HS-5 (cell line): ENCODE results near the gene CAMKK1.
"Not testable (repeated sequence)": the region's sequence is repeated elsewhere in the genome, so short reads cannot be mapped to it uniquely, and the experiment has no call there.

ENCODE experiments used
- DNase-seq: peaks from one replicate; pipeline ENCODE4 v3.0.0-alpha.2; 2012; ENCODE audit warnings: low read depth

CAMKK1 gene

GRCh38 chr17:3879186-3879585, 13.7 kb downstream of the CAMKK1 start:
- no peak for DNase-seq

- DNase-seq = no peak
These were observed 15.6 kb downstream of the CAMKK1 start for GRCh38 chr17:3877220-3877619.

GRCh38 chr17:3875317-3875716, 17.5 kb downstream of the CAMKK1 start:
- no peak for DNase-seq

DNA sequence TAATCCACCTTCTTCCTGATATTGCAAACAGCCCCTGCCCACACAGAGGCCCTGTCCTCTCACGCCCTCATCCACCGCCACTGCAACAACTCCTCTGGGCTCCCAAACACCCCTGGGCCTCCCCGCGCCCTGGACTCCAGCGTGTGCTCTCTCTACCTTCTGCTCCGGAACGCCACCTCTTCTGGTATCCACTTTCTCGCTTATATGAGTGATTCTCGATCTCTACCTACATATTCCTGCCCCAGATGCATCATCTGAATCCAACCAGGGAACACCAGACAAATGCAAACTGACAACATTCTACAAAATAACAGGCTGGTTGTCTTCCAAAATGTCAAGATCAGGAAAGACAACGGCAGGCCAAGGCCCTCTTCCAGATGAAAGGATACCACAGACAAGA, 19.0 kb downstream of the CAMKK1 start:
- DNase-seq = no peak

- no peak for DNase-seq
These were observed 22.0 kb downstream of the CAMKK1 start for GRCh38 chr17:3870871-3871306.

GRCh38 chr17:3867606-3868005, 25.2 kb downstream of the CAMKK1 start:
- no peak for DNase-seq

- DNase-seq = no peak
These were observed 25.7 kb downstream of the CAMKK1 start for GRCh38 chr17:3867106-3867505.

- DNase-seq = no peak
These were observed 26.6 kb downstream of the CAMKK1 start for GRCh38 chr17:3866276-3866675.

DNA sequence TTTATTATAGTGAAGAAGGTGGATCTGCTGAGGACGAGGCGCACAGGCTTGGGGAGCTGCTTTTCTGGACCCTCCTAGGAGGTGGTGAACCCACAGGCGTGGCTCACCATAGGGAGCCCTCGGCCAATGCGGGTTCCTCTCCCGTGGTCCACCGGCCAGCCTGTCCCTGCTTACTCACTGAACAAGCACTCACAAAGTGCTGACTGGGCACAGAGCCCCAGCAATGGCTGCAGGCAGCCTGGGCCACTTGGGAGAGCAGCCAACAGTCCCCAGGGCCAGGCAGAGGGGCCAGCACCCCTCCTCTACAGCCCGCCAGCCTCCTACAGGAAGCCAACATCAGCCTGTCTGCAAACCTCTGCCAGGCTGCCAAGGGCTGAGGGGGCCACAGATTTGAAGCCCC, 27.7 kb downstream of the CAMKK1 start:
- no peak for DNase-seq

- DNase-seq = no peak
These were observed 28.3 kb downstream of the CAMKK1 start for GRCh38 chr17:3864534-3864933.

GRCh38 chr17:3861761-3862681, 30.8 kb downstream of the CAMKK1 start:
- no peak for DNase-seq

DNA sequence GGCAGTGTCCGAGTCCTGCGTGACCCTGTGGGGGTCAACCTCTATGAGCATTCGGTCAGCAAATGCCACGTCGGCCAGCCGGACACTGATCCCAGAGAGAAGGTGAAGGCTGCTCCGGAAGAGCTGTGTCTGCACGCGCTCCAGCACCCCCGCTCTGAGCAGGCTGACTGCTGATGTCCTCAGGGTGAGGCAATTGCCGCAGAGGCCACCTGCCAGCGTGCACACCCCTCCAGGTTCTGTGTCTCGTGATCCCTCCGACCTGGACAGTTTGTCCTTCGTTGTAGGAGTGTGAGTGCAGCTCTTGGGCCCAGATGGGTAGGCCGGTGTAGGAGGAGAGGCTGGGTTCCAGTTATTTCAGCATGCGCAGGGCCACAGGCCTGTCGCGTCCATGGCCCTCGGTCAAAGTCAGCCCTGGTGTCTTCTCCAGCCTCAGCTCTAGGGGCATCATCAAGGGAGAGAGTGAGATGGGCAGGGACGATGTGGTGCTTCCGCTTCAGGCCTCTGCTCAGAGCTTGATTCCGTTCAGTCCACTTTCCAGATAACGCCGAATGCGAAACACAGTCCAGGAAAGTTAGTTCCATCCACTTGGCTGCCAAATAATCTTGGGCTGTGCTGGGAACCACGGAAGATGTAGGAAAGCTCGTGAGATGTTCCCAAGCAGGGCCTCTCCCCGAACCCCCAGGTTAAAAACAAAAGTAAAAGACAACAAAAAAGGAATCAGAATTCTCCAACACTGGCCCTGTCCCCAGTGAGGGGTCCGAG, 31.7 kb downstream of the CAMKK1 start:
- DNase-seq = no peak

GRCh38 chr17:3859940-3860339, 32.9 kb downstream of the CAMKK1 start:
- DNase-seq = no peak

GRCh38 chr17:3857261-3858105, 35.4 kb downstream of the CAMKK1 start:
- DNase-seq = no peak

DNA sequence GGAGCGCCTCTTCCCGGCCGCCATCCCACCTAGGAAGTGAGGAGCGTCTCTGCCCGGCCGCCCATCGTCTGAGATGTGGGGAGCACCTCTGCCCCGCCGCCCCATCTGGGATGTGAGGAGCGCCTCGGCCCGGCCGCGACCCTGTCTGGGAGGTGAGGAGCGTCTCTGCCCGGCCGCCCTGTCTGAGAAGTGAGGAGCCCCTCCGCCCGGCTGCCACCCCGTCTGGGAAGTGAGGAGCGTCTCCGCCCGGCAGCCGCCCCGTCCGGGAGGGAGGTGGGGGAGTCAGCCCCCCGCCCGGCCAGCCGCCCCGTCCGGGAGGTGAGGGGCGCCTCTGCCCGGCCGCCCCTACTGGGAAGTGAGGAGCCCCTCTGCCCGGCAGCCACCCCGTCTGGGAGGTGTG, 38.6 kb downstream of the CAMKK1 start:
- DNase-seq = not testable (repeated sequence)

- no peak for DNase-seq
These were observed 40.3 kb downstream of the CAMKK1 start for GRCh38 chr17:3852561-3852960.

DNA sequence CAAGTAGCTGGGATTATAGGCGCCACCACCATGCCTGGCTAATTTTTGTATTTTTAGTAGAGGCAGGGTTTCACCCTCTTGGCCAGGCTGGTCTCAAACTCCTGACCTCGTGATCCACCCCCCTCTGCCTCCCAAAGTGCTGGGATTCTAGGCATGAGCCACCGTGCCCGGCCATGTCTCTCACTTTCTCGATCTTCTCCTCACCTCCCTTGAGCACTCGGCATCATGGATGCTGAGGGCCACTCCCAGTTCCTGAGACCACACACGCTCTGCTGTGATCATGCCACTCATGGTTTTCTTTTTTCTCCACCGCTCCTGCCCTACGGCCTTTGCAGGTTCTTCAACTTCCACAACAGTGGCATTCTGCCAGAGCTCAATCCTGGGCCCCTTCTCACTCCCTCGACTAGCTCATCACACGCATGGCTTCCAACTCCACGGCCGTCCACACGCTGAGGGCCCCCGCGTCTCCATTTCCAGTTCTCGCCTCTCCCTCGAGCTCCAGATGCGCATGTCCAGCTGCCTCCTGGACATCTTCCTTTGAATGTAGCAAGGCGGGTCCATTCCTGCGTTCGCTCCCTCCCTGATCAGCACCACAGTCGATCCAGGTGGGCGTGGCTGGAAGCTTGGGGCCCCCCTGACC, 41.3 kb downstream of the CAMKK1 start:
- no peak for DNase-seq

GRCh38 chr17:3848229-3848835, 44.5 kb downstream of the CAMKK1 start:
- DNase-seq = no peak

DNA sequence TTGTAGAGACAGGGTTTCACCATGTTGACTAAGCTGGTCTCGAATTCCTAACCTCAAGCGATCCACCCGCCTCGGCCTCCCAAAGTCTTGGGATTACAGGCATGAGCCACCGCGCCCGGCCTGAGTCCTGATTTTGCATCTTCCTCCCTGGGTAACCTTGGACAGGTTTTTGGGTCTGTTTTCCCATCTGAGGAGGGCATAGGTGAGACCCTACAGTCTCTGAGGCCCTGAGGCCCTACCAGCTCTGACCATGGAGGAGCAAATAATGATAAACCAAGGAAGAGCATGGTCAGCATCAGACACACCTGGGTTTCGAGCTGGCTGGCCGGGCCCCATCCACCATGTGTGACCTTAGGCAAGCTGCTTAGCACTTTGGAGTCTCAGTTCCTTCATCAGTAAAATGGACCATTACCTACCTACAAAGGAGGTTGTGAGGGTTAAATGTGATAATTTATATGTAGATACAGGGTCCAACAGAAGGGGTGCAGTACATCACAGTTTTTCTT, 45.6 kb downstream of the CAMKK1 start:
- DNase-seq = no peak

- no peak for DNase-seq
These were observed 46.3 kb downstream of the CAMKK1 start for GRCh38 chr17:3846437-3847164.
